B cell (primary cell): ENCODE data around the gene FBLN2. TPM values are rescaled to one million over a fixed set of nuclear protein-coding genes. Genes with fewer than 3 reads are reported as not detected.

ENCODE experiments used
- ATAC-seq: fragments of 200-7000 bp; cut with Tn5 transposase; one replicate; pipeline ENCODE4 v1.10.0; 2021; ENCODE audit warnings: low read depth, mild to moderate bottlenecking, moderate number of reproducible peaks, moderate library complexity
- CTCF ChIA-PET: fragments of 350-600 bp; sonication (Branson Sonifier 250); formaldehyde crosslinking; loops from one replicate; lab custom pipeline; 2021; ENCODE audit warnings: antibody characterized with exemption, inconsistent platforms; lab: Charles Lee
- POLR2A ChIA-PET: fragments of 350-600 bp; sonication (Branson Sonifier 250); formaldehyde crosslinking; loops from one replicate; lab custom pipeline; 2021; ENCODE audit warnings: antibody characterized with exemption; lab: Charles Lee
- DNase-seq: peaks from one replicate; pipeline ENCODE4 v3.0.0; 2013
- H2AFZ ChIP-seq: 2 replicates; pipeline ENCODE4 v1.6.1; 2012; ENCODE audit warnings: mild to moderate bottlenecking, low read depth, low read length; ENCODE audit not compliant: insufficient read depth, poor library complexity, severe bottlenecking
- H3K27ac ChIP-seq, 2 donors: 1 replicate in 1 of 2; 2 replicates in 1 of 2; pipeline ENCODE4 v1.5.1; 2012 to 2013; ENCODE audit warnings: low read length in 2 of 2, mild to moderate bottlenecking in 2 of 2, moderate library complexity in 1 of 2
- H3K27me3 ChIP-seq, 4 experiments: fragments of 200-600 bp in 1 of 4; sonication (generic) in 1 of 4; replicated peaks in 1 of 4; 1 replicate in 2 of 4; 2 replicates in 2 of 4; pipeline versions ENCODE4 v1.6.1 to v1.7.0; 2013 to 2016; ENCODE audit warnings: low read length in 3 of 4, mild to moderate bottlenecking in 2 of 4, mixed read lengths in 1 of 4, moderate library complexity in 1 of 4; ENCODE audit not compliant: insufficient read depth in 4 of 4, control insufficient read depth in 3 of 4; ENCODE audit errors: control extremely low read depth in 1 of 4
- H3K36me3 ChIP-seq, 2 experiments: replicated peaks in 1 of 2; 1 replicate in 1 of 2; 2 replicates in 1 of 2; pipeline versions ENCODE4 v1.6.1 to v1.7.1; 2013; ENCODE audit warnings: low read length in 1 of 2; ENCODE audit not compliant: insufficient read depth in 2 of 2, control insufficient read depth in 1 of 2; ENCODE audit errors: control extremely low read depth in 1 of 2, extremely low read depth in 1 of 2
- H3K4me1 ChIP-seq, 2 donors: fragments of 200-600 bp in 1 of 2; sonication (generic) in 1 of 2; 1 replicate in 1 of 2; 2 replicates in 1 of 2; pipeline versions ENCODE4 v1.5.1 to v1.6.1; 2013 to 2017; ENCODE audit warnings: low read length in 2 of 2; ENCODE audit not compliant: control insufficient read depth in 2 of 2, insufficient read depth in 2 of 2
- H3K4me2 ChIP-seq: replicated peaks from 2 replicates; pipeline ENCODE3; 2012; ENCODE audit warnings: mild to moderate bottlenecking, low read depth, low read length; ENCODE audit not compliant: poor library complexity, severe bottlenecking
- H3K4me3 ChIP-seq, 5 experiments: fragments of 200-600 bp in 1 of 5; sonication (generic) in 1 of 5; 1 replicate in 3 of 5; 2 replicates in 2 of 5; pipeline versions ENCODE4 v1.5.1 to v1.7.0; 2011 to 2016; ENCODE audit warnings: low read length in 4 of 5, mild to moderate bottlenecking in 4 of 5, low read depth in 2 of 5, control low read depth in 1 of 5, moderate library complexity in 1 of 5; ENCODE audit not compliant: insufficient read depth in 1 of 5; ENCODE audit errors: control extremely low read depth in 1 of 5, extremely low read depth in 1 of 5
- H3K79me2 ChIP-seq: fragments of 200-600 bp; sonication (generic); one replicate; pipeline ENCODE4 v1.6.0; 2016; ENCODE audit warnings: low read length; ENCODE audit not compliant: control insufficient read depth, insufficient read depth
- H3K9ac ChIP-seq: fragments of 200-600 bp; sonication (generic); 2 replicates; pipeline ENCODE4 v1.6.1; 2017; ENCODE audit warnings: mild to moderate bottlenecking, low read length, moderate library complexity
- H3K9me3 ChIP-seq, 3 donors: one replicate each; pipeline versions ENCODE4 v1.6.1 to v1.7.1; 2013; ENCODE audit warnings: low read length in 2 of 3; ENCODE audit not compliant: control insufficient read depth in 2 of 3, insufficient read depth in 1 of 3; ENCODE audit errors: control extremely low read depth in 1 of 3
- H4K20me1 ChIP-seq: 2 replicates; pipeline ENCODE4 v1.6.0; 2012; ENCODE audit warnings: mild to moderate bottlenecking, low read length; ENCODE audit not compliant: insufficient read depth, control insufficient read depth, poor library complexity, severe bottlenecking
- H3K27ac Mint-ChIP-seq: one replicate; pipeline ENCODE4 v1.8.0; 2021; ENCODE audit warnings: mixed read lengths
- H3K27me3 Mint-ChIP-seq: one replicate; pipeline ENCODE4 v1.8.0; 2021; ENCODE audit warnings: mixed read lengths
- H3K4me1 Mint-ChIP-seq: one replicate; pipeline ENCODE4 v1.8.0; 2021; ENCODE audit warnings: mixed read lengths
- H3K4me3 Mint-ChIP-seq: one replicate; pipeline ENCODE4 v1.8.0; 2021; ENCODE audit warnings: mixed read lengths
- H3K9me3 Mint-ChIP-seq: one replicate; pipeline ENCODE4 v1.8.0; 2022; ENCODE audit warnings: mixed read lengths; ENCODE audit not compliant: insufficient read depth
- EZH2 ChIP-seq: IDR thresholded peaks from 2 replicates; pipeline ENCODE4 v1.6.1; 2012; ENCODE audit warnings: borderline replicate concordance, low read depth, mild to moderate bottlenecking, moderate library complexity, low read length; ENCODE audit not compliant: insufficient read depth, poor library complexity, severe bottlenecking
- WGBS: methylation state at CpG from one replicate; pipeline ENCODE4 v1.1.5; 2013; ENCODE audit warnings: missing lambda C conversion rate; ENCODE audit not compliant: insufficient coverage; 5-methylcytosine and 5-hydroxymethylcytosine counted together
- intact Hi-C: fragments of 100-400 bp; cut with micrococcal nuclease; formaldehyde crosslinking; loops from one replicate; pipeline ENCODE4 v1.10.0; 2022
- polyA plus RNA-seq: library from polyadenylated mRNA; depleted of rRNA; stranded (reverse); fragments of >200 nt; gene quantifications from 2 replicates; pipeline ENCODE4 v1.2.3, GENCODE V29; 2012
- total RNA-seq, 2 donors: library from RNA; stranded (reverse); fragments of 120-200 nt in 1 of 2; gene quantifications; 1 replicate in 1 of 2; 2 replicates in 1 of 2; pipeline versions ENCODE4 v1.2.3 to v1.2.4, GENCODE V29; 2013 to 2022
- TF ChIP-seq, protein P1 (sequence below): fragments of 200-600 bp; IDR thresholded peaks from one replicate; pipeline ENCODE4 v1.8.0; 2022; ENCODE audit warnings: antibody characterized with exemption, mild to moderate bottlenecking

Gene FBLN2
- total and polyA plus RNA-seq, 2 donors (not counting 1 experiment from before 2014, with no cell fraction given), result 3.6 to 8.2 TPM

DNA sequence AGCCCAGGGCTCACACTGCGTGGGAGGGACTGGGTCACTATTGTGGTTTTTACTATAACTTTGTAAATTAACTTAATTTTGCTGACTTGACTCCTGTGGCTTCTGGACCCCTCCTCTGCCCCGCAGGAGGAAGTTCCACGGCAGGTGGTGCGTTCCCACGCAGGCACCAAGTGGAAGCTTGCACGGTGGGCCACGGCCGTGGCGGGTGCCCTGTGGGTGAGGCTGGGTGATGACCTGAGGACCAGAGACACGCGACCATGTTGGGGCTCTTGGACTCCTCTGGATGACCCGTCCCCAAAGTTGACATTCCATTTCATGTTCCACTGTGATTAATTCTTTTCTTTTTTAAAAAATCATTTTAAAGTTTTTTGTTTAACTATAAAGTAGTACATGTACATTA, 89.0 kb downstream of the FBLN2 start:
- H3K27me3 ChIP-seq, result no peaks in the 10 kb centered on the region
- H3K36me3 ChIP-seq, result no peaks in the 10 kb centered on the region
- DNase-seq, result no peak
- no peaks in the 10 kb centered on the region for H3K4me1 ChIP-seq
- H3K4me3 ChIP-seq, result no peak overlapping the region
- no peaks in the 10 kb centered on the region for H3K9me3 ChIP-seq
- Mint-ChIP-seq H3K4me3 (no peak overlapping the region), H3K9me3 (no peaks in the 10 kb centered on the region), H3K4me1 (no peaks in the 10 kb centered on the region), H3K27ac (no peak overlapping the region), H3K27me3 (peaks cover 3% of the 10 kb centered on the region)
- intact Hi-C loops, result no loop called here
- WGBS, result 19% methylated on average over 4 of the region's 12 CpGs
- H4K20me1 ChIP-seq, result no peaks in the 10 kb centered on the region
- ChIA-PET POLR2A (no interaction called here), CTCF (interaction anchor here (1.4 kb wide), 1 partner anchor 11 kb away, joined by 9 read pairs; no protein-coding TSS in a partner anchor)
- no peaks in the 10 kb centered on the region for H3K79me2 ChIP-seq
- H3K9ac ChIP-seq, result no peak overlapping the region
- no peak for TF ChIP-seq EZH2
- TF ChIP-seq, protein P1, sequence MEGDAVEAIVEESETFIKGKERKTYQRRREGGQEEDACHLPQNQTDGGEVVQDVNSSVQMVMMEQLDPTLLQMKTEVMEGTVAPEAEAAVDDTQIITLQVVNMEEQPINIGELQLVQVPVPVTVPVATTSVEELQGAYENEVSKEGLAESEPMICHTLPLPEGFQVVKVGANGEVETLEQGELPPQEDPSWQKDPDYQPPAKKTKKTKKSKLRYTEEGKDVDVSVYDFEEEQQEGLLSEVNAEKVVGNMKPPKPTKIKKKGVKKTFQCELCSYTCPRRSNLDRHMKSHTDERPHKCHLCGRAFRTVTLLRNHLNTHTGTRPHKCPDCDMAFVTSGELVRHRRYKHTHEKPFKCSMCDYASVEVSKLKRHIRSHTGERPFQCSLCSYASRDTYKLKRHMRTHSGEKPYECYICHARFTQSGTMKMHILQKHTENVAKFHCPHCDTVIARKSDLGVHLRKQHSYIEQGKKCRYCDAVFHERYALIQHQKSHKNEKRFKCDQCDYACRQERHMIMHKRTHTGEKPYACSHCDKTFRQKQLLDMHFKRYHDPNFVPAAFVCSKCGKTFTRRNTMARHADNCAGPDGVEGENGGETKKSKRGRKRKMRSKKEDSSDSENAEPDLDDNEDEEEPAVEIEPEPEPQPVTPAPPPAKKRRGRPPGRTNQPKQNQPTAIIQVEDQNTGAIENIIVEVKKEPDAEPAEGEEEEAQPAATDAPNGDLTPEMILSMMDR, result no peak
- H3K27ac ChIP-seq, result no peak overlapping the region
- H3K4me2 ChIP-seq, result no peak overlapping the region
- no peak overlapping the region for H2AFZ ChIP-seq
- ATAC-seq, result no peak

- H3K27ac ChIP-seq, result no peak overlapping the region
- POLR2A ChIA-PET, result no interaction called here
- H2AFZ ChIP-seq, result no peak overlapping the region
Observed at GRCh38 chr3:13638927-13639326, 90.0 kb downstream of the FBLN2 start.

More at GRCh38 chr3:13638927-13639326, 90.0 kb downstream of the FBLN2 start:
- no peak overlapping the region for H3K4me3 ChIP-seq
- no peaks in the 10 kb centered on the region for H3K79me2 ChIP-seq
- no peaks in the 10 kb centered on the region for H3K36me3 ChIP-seq
- no peaks in the 10 kb centered on the region for H3K4me1 Mint-ChIP-seq
- TF ChIP-seq EZH2, result no peak
- TF ChIP-seq, protein P1, result no peak
- no peak overlapping the region for H3K4me2 ChIP-seq
- H3K4me1 ChIP-seq, result no peaks in the 10 kb centered on the region
- intact Hi-C loops, result no loop called here
- no peaks in the 10 kb centered on the region for H3K9me3 ChIP-seq
- no peaks in the 10 kb centered on the region for H4K20me1 ChIP-seq
- H3K9ac ChIP-seq, result no peak overlapping the region
- DNase-seq, result no peak
- ATAC-seq, result no peak
- H3K4me3 Mint-ChIP-seq, result no peak overlapping the region
- H3K27me3 ChIP-seq, result no peaks in the 10 kb centered on the region
- H3K9me3 Mint-ChIP-seq, result no peaks in the 10 kb centered on the region
- H3K27me3 Mint-ChIP-seq, result peaks cover 3% of the 10 kb centered on the region
- no peak overlapping the region for H3K27ac Mint-ChIP-seq
- 98% methylated on average over 11 of the region's 17 CpGs for WGBS
- CTCF ChIA-PET, result interaction anchor here (1.5 kb wide), 1 partner anchor 10 kb away, joined by 13 read pairs; no protein-coding TSS in a partner anchor
